Kidney epithelial cell (primary cell): ENCODE measurements around the gene TEAD4. TPM values are rescaled to one million over a fixed set of nuclear protein-coding genes. Genes with fewer than 3 reads are reported as not detected.

ENCODE experiments used
- DNase-seq: peaks from one replicate; pipeline ENCODE4 v3.0.0-alpha.2; 2010; ENCODE audit warnings: low read depth
- H3K27me3 ChIP-seq: 2 replicates; pipeline ENCODE4 v1.6.0; 2011; ENCODE audit warnings: low read length; ENCODE audit not compliant: control insufficient read depth, insufficient read depth
- H3K36me3 ChIP-seq: 2 replicates; pipeline ENCODE4 v1.5.1; 2011; ENCODE audit warnings: low read length; ENCODE audit not compliant: control insufficient read depth, insufficient read depth
- H3K4me3 ChIP-seq: 2 replicates; pipeline ENCODE4 v1.5.1; 2011; ENCODE audit warnings: low read depth, mild to moderate bottlenecking, control low read depth, low read length
- total RNA-seq: library from RNA; depleted of rRNA; stranded (reverse); fragments of >200 nt; gene quantifications from 2 replicates; pipeline ENCODE4 v1.2.3, GENCODE V29; 2015
- TF ChIP-seq, protein P1 (sequence below): IDR thresholded peaks from 2 replicates; pipeline ENCODE4 v1.5.1; 2011; ENCODE audit warnings: mild to moderate bottlenecking, moderate library complexity, low read length, control low read depth, inconsistent platforms; ENCODE audit not compliant: insufficient read depth, poor library complexity, severe bottlenecking

The TEAD4 gene
- total RNA-seq, 1 donor from 2014 or later: 38.6 TPM

DNA sequence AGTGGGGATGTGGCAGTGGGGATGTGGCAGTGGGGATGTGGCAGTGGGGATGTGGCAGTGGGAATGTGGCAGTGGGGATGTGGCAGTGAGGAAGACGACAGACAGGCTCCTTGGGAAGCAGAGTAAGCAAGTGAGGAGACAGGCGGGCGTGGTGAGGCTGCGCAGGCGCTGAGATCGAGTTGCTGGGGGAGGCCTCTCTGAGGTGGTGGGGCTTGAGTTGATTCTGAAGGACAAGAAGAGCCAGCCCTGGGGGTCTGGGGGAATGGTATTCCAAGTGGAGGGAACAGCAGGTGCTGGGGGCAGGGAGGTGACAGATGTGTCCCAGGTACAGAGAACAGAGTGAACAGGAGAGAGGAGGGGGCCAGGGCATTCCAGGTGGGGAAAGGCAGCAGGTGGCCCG is 84.2 kb downstream of the TEAD4 start:
- no peak for DNase-seq
- H3K36me3 ChIP-seq: peaks cover 2% of the 10 kb centered on the region
- no peaks in the 10 kb centered on the region for H3K27me3 ChIP-seq
- no peak overlapping the region for H3K4me3 ChIP-seq
- TF ChIP-seq, protein P1, sequence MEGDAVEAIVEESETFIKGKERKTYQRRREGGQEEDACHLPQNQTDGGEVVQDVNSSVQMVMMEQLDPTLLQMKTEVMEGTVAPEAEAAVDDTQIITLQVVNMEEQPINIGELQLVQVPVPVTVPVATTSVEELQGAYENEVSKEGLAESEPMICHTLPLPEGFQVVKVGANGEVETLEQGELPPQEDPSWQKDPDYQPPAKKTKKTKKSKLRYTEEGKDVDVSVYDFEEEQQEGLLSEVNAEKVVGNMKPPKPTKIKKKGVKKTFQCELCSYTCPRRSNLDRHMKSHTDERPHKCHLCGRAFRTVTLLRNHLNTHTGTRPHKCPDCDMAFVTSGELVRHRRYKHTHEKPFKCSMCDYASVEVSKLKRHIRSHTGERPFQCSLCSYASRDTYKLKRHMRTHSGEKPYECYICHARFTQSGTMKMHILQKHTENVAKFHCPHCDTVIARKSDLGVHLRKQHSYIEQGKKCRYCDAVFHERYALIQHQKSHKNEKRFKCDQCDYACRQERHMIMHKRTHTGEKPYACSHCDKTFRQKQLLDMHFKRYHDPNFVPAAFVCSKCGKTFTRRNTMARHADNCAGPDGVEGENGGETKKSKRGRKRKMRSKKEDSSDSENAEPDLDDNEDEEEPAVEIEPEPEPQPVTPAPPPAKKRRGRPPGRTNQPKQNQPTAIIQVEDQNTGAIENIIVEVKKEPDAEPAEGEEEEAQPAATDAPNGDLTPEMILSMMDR: no peak

DNA sequence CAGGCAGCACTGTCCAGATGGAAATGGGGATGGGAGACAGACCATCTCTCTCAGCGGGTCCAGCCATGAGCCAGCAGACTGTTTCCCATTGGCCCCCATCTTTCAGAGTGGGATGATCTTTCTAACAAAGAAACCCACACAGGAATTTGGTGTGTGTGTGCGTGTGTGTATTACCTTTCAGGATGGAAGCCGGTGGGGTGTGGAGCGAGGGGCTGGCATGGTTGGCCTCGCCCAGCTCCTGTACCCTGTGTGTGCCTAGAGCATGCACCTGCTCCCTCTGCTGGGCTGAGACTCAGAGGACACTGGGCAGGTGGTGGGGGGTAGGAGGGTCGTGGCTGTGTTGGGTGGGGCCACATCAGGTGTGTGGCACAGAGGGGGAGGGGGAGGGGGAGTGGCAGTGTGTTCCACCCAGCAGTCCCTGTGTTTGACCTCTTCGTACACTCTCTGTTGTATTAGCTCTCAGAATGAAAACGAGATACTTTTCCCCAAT is 85.0 kb downstream of the TEAD4 start:
- H3K4me3 ChIP-seq: no peak overlapping the region
- no peak for DNase-seq
- TF ChIP-seq, protein P1: no peak
- peaks cover 2% of the 10 kb centered on the region for H3K36me3 ChIP-seq
- no peaks in the 10 kb centered on the region for H3K27me3 ChIP-seq

DNA sequence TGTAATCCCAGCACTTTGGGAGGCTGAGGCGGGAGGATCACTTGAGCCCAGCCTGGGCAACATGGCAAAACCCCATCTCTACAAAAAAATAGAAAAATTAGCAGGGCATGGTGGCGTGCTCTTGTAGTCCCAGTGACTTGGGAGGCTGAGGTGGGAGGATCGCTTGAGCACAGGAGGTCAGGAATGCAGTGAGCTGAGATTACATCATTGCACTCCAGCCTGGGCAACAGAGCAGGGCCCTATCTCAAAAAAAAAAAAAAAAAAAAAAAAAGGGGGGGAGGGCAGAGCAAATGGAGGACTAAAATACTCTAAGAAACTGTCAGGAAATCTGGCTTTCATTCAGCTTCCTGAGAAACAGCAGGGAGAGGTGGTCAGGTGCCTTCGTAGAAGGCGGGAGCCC is 86.3 kb downstream of the TEAD4 start:
- TF ChIP-seq, protein P1: no peak

DNA sequence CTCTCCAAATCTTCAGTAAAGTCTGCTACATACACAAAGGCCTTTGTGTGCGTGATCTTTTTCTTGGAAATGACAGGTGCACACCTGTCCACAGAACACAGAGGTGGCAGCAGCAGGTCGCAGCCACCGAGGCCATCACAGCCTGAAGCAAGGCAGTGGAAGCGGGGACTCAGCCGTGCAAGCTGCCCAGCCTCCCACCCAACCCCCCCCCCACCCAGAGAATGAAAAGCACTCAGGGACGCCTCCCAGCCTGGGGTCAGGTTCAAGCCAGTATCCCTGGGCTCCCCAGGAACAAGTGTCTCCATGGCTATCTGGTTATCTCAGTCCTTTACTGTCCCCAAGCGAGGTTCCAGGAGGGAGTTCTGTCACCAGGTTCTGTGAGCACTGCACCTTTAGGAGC is 86.8 kb downstream of the TEAD4 start:
- TF ChIP-seq, protein P1: no peak
- Histone ChIP-seq H3K27me3 (no peaks in the 10 kb centered on the region), H3K36me3 (peaks cover 2% of the 10 kb centered on the region), H3K4me3 (no peak overlapping the region)
- DNase-seq: no peak

More for the DNA sequence above, 86.3 kb downstream of the TEAD4 start:
- Histone ChIP-seq H3K4me3 (no peak overlapping the region), H3K36me3 (peaks cover 2% of the 10 kb centered on the region), H3K27me3 (no peaks in the 10 kb centered on the region)
- no peak for DNase-seq

DNA sequence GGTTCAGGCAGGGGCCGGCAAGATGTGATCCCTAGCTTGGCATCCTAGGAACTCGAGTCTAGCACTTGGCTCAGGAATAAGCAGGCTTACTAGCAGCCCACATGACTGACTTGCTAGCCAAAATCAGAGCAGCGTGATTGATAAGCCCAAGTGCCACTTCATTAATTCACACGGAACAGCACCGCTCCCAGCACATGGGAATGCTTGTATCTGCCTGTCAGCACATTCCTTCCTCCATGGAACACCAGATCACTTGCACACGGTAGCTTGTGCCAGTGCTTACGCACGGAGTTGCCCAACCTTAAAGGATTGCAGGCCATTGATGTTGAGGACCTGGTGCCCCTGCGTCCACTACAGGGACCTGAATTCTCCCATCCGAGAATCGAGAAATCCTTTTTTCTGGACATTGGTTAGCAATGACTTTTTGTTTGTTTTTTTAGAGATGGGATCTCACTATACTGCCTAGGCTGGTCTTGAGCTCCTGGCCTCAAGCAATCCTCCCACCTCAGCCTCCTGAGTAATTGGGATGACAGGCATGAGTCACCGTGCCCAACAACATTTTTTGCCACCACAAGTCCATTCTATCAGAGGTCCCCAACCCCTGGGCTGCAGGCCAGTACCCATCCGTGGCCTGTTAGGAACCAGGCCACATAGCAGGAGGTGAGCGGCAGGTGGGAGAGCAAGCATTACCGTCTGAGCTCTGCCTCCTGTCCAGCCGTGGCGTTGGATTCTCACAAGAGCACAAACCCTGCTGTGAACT is 87.4 kb downstream of the TEAD4 start:
- H3K27me3 ChIP-seq: no peaks in the 10 kb centered on the region
- DNase-seq: no peak
- TF ChIP-seq, protein P1: no peak

DNA sequence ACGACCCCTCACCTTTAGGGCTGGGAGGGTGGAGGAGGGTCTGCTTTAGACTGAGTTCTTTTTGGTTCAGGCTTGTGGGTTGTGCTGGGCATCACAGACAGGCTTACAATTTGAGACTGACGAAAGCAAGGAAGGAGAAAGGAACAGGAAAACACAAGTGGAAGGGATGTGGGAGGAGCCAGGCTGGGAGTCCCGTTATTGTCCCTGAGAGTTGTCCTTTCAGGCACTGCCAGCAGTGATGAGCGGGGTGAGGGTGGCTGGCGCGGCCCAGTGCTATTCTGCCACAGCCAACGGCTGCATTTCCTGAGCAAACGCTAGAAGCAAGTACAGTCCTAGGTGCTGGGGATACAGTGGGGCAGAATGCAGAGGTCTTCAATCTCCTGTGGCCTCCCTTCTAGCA is 88.8 kb downstream of the TEAD4 start:
- no peaks in the 10 kb centered on the region for H3K36me3 ChIP-seq
- H3K4me3 ChIP-seq: no peak overlapping the region
- H3K27me3 ChIP-seq: no peaks in the 10 kb centered on the region
- TF ChIP-seq, protein P1: no peak
- no peak for DNase-seq

More for the DNA sequence above, 87.4 kb downstream of the TEAD4 start:
- no peak overlapping the region for H3K4me3 ChIP-seq
- H3K36me3 ChIP-seq: peaks cover 2% of the 10 kb centered on the region
